Measurements from ENCODE around the gene THAP10. TPM values are rescaled to one million over a fixed set of nuclear protein-coding genes. Genes with fewer than 3 reads are reported as not detected.
"Not testable (repeated sequence)": the region's sequence is repeated elsewhere in the genome, so short reads cannot be mapped to it uniquely, and the experiment has no call there.

Gene THAP10
- total and polyA plus RNA-seq, 2 experiments from 2014 or later, result 5.7 to 8.2 TPM

DNA sequence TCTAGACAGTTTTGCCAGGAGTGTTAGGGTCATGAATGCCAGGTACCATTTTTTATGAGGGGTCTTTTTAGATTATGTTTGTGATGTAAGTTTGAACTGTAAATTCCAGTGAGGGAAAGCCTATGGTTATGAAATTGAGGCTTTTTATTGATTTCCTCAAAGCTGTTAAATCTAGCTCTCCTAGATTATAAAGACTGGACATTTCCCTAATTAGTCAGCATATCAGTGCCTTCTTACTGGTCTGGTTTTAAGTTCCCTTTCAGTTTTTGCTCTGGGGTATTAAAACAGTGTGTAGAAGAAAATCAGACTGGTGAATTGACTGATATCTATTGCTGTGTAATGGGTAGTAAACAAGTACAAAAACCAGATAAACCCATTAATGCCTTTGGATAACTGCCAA, 39.6 kb upstream of the THAP10 start:
- Histone ChIP-seq H3K9me2 (ENCODE audit: insufficient read depth) (no peaks in the 10 kb centered on the region), H3K27me3 (ENCODE audit: insufficient read depth) (no peaks in the 10 kb centered on the region), H3K79me2 (replicated peaks; ENCODE audit: insufficient read depth) (no peaks in the 10 kb centered on the region), H3K27ac (ENCODE audit: low read depth) (no peak overlapping the region), H4K20me1 (replicated peaks; ENCODE audit: insufficient read depth) (no peaks in the 10 kb centered on the region), H2AFZ (no peak overlapping the region), H3K4me1 (ENCODE audit: insufficient read depth) (no peaks in the 10 kb centered on the region), H3K4me2 (no peak overlapping the region), H3K36me3 (ENCODE audit: insufficient read depth) (no peaks in the 10 kb centered on the region), H3F3A (replicated peaks; ENCODE audit: low read depth) (no peaks in the 10 kb centered on the region), H3K4me3 (no peak overlapping the region)
- TF ChIP-seq NANOG (IDR thresholded peaks at IDR 0.05; ENCODE audit: borderline replicate concordance) (no peak), REST (IDR thresholded peaks at IDR 0.05; ENCODE audit: unreplicated experiment) (no peak), EZH2phosphoT487 (IDR thresholded peaks at IDR 0.05; ENCODE audit: unreplicated experiment) (no peak)
- TF ChIP-seq, protein P1, sequence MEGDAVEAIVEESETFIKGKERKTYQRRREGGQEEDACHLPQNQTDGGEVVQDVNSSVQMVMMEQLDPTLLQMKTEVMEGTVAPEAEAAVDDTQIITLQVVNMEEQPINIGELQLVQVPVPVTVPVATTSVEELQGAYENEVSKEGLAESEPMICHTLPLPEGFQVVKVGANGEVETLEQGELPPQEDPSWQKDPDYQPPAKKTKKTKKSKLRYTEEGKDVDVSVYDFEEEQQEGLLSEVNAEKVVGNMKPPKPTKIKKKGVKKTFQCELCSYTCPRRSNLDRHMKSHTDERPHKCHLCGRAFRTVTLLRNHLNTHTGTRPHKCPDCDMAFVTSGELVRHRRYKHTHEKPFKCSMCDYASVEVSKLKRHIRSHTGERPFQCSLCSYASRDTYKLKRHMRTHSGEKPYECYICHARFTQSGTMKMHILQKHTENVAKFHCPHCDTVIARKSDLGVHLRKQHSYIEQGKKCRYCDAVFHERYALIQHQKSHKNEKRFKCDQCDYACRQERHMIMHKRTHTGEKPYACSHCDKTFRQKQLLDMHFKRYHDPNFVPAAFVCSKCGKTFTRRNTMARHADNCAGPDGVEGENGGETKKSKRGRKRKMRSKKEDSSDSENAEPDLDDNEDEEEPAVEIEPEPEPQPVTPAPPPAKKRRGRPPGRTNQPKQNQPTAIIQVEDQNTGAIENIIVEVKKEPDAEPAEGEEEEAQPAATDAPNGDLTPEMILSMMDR (conservative IDR thresholded peaks at IDR 0.05; ENCODE audit: low read depth in 2 of 2), result no peak
- ATAC-seq (no peak), DNase-seq (ENCODE audit: low spot score) (no peak)
- Mint-ChIP-seq H3K27ac (no peak overlapping the region), H3K4me1 (peaks cover 3% of the 10 kb centered on the region; the same call in 2 of the 3 replicates), H3K9me3 (no peaks in the 10 kb centered on the region), H3K36me3 (ENCODE audit: low read depth) (no peaks in the 10 kb centered on the region), H3K27me3 (ENCODE audit: insufficient read depth, low read depth, poor library complexity) (no peaks in the 10 kb centered on the region), H3K4me3 (no peak overlapping the region)

- H3K4me3 ChIP-seq; H3K27me3 Mint-ChIP-seq (ENCODE audit: insufficient read depth, low read depth, poor library complexity); H4K20me1 ChIP-seq (replicated peaks; ENCODE audit: insufficient read depth); H3K9me3 Mint-ChIP-seq; H3K4me1 Mint-ChIP-seq; ATAC-seq; H3K27me3 ChIP-seq (ENCODE audit: insufficient read depth); H3K4me3 Mint-ChIP-seq; H3K4me1 ChIP-seq (ENCODE audit: insufficient read depth); H3K4me2 ChIP-seq; H3K36me3 Mint-ChIP-seq (ENCODE audit: low read depth); H3K27ac ChIP-seq (ENCODE audit: low read depth); H3K27ac Mint-ChIP-seq; H3K36me3 ChIP-seq (ENCODE audit: insufficient read depth); DNase-seq (ENCODE audit: low spot score); H3K79me2 ChIP-seq (replicated peaks; ENCODE audit: insufficient read depth); H3F3A ChIP-seq (replicated peaks; ENCODE audit: low read depth); H3K9me2 ChIP-seq (ENCODE audit: insufficient read depth); H2AFZ ChIP-seq: not testable (repeated sequence)
Measured at GRCh38 chr15:70926914-70927313, 34.7 kb upstream of the THAP10 start.

Data from GM23338 (cell line).